ENCODE results near the gene TRIM34.

DNA sequence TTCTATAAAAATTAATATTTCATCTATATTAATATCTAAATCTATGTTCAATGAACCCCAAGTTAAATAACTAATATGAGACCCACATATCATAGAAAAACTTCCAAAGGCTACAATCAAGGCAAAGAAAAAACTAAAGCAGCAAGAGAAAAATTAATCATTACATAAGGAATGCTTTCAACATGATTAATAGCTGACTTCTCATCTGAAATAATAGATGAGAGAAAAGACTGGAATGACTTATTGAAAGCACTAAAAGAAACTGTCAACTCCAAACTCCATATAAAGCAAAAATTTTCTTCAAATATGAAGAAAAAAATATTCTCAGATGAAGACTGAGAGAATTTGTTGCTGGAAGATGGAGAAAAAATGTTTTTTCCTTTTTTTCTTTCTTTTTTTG, 47.0 kb downstream of the TRIM34 start:
- TF ChIP-seq POLR2A (IDR thresholded peaks at IDR 0.05) = no peak
- TF ChIP-seq, protein P1, sequence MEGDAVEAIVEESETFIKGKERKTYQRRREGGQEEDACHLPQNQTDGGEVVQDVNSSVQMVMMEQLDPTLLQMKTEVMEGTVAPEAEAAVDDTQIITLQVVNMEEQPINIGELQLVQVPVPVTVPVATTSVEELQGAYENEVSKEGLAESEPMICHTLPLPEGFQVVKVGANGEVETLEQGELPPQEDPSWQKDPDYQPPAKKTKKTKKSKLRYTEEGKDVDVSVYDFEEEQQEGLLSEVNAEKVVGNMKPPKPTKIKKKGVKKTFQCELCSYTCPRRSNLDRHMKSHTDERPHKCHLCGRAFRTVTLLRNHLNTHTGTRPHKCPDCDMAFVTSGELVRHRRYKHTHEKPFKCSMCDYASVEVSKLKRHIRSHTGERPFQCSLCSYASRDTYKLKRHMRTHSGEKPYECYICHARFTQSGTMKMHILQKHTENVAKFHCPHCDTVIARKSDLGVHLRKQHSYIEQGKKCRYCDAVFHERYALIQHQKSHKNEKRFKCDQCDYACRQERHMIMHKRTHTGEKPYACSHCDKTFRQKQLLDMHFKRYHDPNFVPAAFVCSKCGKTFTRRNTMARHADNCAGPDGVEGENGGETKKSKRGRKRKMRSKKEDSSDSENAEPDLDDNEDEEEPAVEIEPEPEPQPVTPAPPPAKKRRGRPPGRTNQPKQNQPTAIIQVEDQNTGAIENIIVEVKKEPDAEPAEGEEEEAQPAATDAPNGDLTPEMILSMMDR (IDR thresholded peaks at IDR 0.05) = no peak

All from thyroid gland (tissue), 4 donors.